Fibroblast of skin of abdomen (primary cell): ENCODE data around the gene PSMD8.
"Not testable (repeated sequence)": the region's sequence is repeated elsewhere in the genome, so short reads cannot be mapped to it uniquely, and the experiment has no call there.

Experiments used
- DNase-seq: peaks from one replicate; pipeline ENCODE4 v3.0.0-alpha.2; 2013

PSMD8 gene

DNA sequence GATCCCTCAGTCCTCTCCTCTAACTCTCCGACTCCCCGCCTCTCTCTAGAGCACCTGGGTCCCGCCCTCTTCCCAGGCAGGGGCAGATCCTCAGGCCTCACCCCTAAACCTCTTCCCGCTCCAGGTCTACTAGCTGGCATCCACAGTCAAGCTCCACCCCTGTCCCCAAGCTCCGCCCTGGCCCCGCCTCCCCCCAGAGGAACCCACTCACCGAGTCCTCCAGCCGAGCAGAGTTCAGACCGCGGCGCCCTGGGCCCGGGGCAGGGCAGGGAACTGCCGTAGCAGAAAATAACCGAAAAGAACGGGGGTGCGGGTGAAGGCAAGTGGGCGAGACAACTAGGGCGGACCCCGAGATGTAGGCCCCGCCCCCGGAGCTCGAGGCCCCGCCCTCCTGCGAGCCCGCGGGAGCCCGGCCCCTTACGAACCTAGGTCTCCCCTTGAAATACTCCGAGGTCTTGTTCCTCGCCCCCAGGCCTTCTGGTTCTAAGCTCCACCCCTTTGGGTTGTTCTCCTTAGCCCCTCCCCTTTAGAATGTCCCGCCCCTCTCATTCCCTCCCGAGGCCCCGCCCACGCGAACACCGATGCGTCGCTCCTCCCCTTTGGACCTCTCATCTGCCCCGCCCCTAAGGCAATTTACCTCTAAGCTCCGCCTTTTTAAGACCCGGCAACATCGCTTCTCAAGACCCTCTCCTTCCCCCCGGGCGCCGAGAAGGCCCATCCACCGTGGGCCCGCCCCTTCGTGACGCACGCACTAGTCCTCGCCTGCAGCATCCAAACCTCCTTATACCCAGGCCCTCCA lies 13.4 kb downstream of the PSMD8 start, which contains the start of gene GGN:
TSS of gene GGN (minus strand) at position 485 of the 799 bp plus-strand sequence. CDS start 773 bp downstream, outside the sequence.
- peak; percentile 94 for DNase-seq

DNA sequence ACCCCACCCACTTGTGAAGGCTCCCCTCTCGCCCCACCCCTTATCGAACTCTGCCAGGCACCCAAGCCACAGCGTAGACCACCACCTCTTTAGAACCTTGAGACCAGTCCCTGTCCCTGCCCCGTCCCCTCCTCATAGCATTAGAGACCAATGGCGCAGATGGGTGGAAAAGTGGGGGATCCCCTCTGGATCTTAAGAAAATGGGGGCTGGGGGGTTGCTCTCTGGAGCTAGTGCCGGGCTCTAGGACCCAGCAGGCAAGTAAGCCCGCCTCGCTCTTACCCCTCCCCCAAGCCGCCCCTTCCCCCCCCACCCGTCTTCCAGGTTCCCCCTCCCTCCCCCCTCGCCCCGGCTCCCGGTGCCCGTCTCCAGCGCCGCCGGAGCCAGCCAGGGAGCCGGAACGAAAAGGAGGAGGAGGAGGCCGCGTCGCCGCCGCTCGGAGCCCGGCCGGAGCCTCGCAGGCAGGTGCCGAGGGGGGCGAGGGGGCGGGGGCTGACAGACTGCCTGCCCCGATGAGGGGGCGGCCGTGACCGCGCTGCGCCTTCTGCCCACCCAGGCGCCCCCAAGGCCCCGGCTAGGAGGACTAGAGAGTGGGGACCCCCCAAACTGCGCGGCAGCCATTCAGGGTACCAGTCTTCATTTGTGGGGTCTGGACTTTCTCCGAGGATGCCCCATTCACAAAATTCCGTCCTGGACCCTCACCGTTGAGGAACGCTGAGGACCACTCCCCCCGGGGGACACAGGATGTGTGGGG lies 14.2 kb downstream of the PSMD8 start, which contains the start of gene SPRED3:
TSS of gene SPRED3 (plus strand) at position 349 of the 752 bp plus-strand sequence. CDS start 1,606 bp downstream, outside the sequence.
- DNase-seq, result peak; percentile 67

DNA sequence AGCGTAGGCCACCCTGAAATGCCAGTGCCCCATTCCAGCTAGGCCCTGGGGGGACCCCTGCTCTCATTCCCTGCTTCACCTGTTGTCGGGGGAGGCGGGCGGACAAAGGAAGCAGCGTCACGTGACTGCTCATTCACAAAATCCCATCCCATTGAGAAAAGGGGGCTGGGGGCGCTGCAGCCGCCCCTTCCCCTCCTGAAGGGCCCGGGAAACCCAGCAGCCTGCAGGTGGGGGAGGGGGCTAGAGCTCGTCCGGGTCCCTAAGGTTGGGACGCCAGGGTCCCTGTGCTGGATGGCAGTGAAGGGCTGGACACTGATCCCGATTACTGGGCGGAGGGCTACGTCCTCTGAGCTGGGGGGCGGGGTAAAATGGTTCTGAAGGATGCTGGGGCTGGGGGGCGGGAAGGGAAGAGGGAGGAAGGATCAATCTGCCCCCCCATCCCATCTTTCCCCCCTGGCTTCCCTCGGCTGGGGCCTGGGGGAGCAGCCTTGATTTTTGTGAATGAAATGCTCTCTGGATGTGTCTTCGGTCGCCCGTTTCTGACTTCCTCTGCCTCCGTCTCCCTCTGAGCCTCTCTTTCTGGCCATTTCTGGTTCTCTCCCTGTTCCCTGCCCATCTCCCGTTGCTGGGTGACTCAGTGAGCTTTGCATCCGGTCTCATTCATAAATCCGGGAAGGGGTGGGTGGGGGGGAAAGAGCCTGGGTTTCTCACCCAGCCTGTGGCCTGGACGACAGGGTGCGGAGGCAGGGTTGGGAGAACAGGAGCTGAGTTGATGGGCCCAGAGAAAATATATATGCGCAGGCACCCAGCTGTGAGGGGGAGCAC lies 14.9 kb downstream of the PSMD8 start:
- peak; percentile 81 for DNase-seq

DNA sequence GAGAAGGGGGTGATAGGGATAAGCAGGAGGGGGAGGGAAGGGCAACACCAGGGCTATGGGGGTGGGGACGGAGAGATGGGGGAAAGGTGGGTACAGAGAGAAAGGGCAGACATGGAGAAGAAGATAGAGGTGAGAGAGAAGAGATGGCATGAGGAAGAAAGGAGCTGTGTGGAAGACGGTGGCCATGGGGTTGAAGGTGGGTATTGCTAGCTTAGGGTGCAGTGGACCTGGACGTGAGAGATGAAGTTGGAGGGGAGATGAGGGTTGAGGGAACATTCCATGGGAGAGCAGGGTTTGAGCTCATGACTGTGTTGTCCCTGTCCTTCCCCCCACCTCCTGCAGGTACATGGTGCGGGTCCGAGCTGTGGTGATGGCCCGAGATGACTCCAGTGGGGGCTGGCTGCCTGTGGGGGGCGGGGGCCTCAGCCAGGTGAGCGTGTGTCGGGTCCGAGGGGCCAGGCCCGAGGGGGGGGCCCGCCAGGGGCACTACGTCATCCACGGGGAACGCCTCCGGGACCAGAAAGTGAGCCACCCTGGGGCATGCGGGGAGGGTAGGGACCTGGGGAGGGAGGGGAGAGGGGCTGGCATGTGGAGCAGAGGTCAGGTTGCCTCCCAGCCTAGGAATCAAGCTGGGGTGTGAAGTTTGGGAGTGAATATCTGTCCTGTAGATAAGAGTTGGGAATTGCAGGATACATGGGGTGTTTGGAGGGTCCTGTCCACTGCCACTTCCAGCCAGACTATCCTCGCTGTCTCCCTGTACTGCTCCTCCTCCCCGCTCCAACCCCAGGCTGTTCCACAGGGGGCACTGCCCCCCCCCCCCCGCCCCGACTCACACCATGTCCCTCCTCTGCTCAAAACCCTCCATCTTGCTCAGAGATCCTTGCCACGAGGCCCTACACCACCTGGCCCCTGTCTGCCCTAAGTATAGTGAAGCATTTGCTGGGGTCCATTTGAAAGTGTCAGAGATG lies 15.9 kb downstream of the PSMD8 start:
- no peak for DNase-seq

DNA sequence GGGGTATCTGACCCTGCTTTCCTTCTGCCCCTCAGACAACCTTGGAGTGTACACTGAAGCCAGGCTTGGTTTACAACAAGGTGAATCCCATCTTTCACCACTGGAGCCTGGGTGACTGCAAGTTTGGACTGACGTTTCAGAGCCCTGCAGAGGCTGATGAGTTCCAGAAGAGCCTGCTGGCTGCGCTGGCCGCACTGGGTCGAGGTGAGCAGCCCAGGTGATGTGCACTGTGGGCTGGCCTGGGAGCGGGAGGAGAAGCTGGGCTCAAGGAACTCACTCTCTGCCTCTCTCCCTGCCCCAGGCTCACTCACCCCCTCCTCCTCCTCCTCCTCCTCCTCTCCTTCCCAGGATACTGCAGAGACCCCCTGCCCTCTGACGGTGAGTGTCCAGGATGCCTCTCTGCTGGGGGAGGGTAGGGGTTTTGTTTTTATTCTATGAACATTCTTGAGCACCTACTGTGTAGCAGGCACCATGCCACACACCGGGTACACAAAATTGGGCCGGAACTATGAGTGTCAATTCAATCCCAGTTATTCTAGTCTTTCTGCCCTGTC lies 17.6 kb downstream of the PSMD8 start:
- DNase-seq, result no peak

DNA sequence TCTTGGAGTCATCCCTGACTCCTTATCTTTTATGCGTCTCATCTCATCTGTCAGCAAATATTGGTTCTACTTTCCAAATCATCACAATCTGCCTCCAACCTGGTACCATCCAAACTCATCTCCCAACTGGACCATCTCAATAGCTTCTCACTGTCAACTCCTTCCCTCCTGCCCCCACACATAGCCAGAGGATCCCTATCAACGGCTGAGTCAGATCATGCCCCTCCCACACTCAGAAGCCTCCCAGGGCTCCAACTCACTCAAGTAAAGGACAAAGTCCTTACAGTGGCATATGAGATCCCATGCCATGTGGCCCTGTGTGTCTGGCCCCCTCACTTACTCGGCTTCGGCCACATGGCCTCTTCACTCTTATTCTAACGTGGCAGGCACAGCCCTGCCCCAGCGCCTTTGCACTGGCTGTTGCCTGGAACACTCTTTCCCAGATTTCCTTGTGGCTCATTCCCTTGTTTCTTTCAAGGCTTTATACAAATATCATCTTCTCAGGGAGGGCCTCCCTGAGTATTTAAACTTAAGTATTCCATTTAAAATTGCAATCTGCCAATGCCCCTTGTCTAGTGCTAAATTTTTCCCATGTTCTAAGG lies 18.4 kb downstream of the PSMD8 start:
- peak; percentile 35 for DNase-seq

DNA sequence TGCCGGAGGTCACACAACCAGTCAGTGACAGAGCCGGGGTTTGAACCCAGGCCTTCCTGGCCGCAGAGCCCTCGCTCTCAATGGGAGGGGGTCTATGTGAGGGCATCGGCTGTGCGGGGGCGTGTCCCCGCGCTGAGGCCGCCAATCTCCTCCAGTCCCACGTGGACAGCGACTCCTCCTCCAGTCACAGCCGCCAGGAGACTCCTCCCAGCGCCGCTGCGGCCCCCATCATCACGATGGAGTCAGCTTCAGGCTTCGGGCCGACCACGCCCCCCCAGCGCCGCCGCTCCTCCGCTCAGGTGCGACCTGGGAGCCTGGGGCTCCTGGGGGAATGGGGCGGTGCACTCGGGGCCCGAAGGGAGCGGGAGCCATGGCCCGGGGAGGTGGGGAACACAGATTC lies 20.1 kb downstream of the PSMD8 start:
- DNase-seq, result peak; percentile 59

DNA sequence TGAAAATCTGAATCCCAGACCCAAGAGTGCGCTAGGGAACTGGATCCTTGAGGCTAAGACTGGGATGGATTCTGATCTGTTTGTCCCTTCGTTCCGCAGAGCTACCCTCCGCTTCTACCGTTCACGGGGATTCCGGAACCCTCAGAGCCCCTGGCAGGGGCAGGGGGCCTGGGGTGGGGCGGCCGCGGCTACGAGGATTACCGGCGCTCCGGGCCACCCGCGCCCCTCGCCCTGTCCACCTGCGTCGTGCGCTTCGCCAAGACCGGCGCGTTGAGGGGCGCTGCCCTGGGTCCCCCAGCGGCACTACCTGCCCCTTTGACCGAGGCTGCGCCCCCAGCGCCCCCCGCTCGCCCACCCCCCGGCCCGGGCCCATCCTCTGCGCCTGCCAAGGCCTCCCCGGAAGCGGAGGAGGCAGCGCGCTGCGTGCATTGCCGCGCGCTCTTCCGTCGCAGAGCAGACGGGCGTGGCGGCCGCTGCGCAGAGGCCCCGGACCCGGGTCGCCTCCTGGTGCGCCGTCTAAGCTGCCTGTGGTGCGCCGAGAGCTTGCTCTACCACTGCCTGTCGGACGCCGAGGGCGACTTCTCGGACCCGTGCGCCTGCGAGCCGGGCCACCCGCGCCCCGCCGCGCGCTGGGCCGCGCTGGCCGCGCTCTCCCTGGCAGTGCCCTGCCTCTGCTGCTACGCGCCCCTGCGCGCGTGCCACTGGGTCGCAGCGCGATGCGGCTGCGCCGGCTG lies 21.2 kb downstream of the PSMD8 start:
- DNase-seq, result no peak

DNA sequence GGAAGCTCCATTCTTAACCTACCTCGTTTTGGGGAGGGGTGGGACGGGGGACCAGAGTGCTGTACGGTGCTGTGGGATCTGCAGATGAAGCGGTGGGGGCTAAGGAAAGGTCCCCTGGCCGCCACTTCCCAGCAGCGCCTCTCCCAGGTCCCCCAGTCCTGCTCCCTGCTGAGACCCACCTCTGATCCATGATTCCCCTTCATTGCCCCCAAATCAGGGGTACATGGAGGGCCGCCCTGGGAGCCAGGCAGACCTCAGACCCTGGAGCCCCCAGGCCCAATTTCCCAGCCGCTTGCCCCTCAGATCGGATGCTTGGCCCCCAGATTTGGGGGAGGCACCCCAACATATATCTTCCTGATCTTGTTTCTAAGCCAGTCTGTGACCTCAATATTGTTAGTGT lies 24.7 kb downstream of the PSMD8 start:
- DNase-seq, result no peak

DNA sequence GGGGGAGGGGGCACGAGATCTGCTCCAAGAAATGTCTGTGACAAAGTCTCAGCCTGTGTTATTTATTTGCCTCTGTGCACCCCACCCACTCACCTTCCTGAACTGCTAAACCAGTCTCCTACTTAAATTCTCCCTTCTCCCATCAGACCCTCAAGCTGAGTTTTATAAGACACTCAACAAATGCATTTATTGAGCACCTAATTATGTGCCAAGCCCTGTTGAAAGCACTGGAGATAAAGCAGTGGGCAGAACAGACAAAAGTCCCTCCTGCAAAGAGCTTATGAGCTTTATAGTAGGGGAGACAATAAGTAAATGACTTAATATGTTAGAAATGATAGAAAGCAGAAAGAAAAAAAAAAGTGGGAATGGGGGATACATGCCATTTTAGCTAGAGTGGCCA lies 25.2 kb downstream of the PSMD8 start:
- DNase-seq, result no peak

DNA sequence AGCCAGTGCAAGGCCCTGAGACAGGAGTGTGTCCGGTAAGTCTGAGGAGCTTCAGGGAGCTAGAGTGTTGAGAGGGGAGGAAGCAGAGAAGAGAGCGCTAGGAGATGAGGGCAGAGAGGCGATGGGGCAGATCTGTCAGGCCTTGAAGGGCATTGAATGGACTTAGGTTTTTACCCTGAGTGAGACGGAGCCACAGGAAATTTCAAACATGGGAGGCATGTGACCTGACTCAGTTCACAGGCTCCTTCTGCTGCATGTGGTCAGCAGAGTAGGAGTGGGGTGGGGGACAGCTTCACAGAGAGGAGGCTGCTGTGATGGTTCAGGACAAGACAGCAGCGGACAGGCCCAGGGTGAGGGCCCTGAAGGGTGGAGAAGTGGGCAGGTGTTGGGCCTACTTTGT lies 26.0 kb downstream of the PSMD8 start:
- no peak for DNase-seq

DNA sequence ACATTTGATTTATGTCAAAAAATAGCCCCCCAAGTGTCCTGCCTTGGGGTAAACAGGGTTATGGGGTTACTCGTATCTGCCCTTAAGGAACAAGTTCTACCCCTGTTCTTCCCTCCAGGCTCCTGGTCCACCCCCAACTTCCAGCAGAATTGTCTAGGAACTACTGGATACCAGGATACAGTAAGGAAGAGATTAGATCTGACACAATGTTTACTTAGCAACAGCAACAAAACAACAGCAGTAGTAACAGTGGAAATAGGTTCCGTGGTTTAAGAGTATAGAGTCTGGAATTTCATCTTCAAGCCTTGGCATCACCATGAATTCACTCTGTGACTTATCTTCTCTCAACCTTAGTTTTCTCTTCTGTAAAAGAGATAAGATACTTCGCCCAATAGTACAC lies 26.8 kb downstream of the PSMD8 start:
- DNase-seq, result peak; percentile 15

DNA sequence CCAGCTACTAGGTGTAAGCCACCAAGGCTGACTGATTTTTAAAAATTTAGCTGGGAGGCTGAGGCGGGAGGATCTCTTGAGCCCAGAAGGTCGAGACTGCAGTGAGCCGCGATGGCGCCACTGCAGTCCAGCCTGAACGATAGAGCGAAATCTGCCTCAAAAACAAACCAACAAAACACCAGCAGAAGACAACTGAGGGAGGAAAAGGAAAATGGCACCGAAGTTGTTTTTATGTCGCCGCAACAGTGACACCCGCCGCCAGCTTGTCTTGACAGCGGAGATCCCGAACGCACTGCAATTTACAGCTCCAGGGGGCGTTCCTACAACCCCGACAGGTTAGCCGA lies 28.2 kb downstream of the PSMD8 start:
- no peak for DNase-seq

DNA sequence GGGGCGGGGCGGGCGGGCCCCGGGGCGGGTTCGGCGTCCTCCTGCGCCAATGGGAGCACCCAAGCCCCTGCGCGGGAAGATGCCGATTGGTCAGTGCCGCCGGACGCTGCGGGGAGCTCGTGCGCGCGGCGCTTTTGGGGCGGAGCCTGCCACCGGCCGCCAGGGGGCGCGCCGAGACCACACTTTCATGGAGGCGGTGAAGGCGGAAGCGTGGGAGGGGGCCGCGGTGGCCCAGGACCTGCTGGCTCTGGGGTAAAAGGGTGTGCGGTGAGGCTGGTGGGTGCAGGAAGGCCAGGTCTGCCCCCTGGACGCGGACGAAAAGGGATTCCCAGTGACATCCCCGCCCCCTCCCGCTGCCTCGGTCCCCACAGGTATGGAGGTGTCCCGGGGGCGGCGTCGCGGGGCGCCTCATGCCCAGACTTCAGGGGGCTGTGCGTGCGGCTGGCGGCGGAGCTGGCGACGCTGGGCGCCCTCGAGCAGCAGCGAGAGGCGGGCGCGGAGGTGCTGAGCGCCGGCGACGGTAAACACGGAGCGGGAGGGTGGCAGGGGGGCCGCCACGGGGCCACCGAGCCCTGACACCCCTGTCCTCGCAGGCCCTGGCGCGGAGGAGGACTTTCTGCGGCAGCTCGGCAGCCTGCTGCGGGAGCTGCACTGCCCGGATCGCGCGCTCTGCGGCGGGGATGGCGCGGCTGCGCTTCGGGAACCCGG lies 28.8 kb downstream of the PSMD8 start, which contains the start of gene FAM98C:
TSS of gene FAM98C (plus strand) at position 127 of the 708 bp plus-strand sequence. CDS start at position 188, 61 bp downstream.
- peak; percentile 96 for DNase-seq

DNA sequence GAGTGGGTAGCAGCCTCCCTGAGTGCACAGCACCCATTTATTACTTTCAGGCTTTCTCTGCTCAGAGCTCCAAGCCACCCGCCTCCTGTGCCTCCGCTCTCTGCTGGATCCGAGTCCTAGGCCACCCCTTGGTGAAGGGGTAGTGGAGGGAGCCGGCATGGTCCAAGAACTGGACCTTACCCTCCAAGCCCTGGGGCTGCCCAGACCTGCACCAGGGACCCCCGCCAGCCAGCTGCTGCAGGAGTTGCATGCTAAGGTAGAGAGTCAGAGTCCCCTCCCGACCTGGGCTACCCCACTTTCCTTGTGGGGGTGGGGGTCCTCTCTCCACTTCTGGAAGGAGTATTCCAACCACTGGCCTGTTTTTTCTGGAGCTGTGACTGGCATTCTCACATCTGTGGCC lies 30.5 kb downstream of the PSMD8 start:
- no peak for DNase-seq

DNA sequence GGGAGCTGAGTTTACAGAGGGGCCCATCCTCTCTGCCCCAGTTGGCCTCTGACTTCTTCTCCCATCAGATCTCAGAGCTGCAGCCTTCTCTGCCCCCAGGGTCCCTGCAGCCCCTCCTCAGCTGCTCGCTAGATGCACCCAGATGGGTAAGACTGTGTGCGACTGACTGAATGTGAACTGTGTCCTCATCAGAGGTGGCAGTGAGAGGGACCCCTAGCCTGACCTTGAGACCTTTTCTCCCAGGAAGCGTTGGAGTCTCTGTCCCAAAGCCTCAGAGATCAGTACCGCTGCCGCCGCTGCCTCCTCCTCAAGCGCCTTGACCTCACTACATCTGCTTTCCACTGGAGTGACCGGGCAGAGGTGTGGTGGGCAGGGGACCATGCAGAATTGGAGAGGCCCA lies 30.9 kb downstream of the PSMD8 start:
- no peak for DNase-seq

DNA sequence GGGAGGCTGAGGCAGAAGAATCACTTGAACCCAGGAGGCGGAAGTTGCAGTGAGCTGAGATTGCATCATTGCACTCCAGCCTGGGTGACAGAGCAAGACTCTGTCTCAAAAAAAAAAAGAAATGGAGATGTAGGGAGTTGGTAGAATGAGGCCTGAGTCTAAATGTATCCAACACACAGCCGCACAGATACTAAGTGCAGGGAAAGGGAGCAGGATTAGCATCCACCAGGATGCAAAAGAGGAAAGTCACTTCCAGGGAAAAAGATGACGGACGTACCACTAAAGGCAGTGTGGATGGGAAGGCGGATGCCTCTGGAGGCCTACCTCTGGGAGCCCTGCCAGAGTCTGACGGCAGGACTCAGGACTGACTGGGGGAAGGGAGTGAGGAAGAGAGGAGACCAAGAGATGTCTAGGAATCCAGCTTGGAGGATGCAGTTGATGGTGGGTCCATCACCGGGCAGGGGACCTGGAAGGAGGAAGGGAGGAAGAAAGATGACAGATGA lies 35.3 kb downstream of the PSMD8 start:
- DNase-seq, result peak; percentile 63

DNA sequence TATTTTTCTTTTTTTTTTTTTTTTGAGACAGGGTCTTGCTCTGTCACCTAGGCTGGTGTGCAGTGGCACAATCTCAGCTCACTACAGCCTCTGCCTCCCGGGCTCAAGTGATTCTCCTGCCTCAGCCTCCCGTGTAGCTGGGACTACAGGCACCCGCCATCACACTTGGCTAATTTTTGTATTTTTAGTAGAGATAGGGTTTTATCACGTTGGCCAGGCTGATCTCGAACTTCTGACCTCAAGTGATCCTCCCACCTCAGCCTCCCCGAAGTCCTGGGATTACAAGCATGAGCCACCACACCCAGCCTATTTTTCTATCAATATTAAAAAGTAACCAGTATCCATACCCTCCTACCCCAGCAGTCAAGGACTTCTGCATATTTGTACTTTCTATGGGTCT lies 36.0 kb downstream of the PSMD8 start:
- DNase-seq, result not testable (repeated sequence)

DNA sequence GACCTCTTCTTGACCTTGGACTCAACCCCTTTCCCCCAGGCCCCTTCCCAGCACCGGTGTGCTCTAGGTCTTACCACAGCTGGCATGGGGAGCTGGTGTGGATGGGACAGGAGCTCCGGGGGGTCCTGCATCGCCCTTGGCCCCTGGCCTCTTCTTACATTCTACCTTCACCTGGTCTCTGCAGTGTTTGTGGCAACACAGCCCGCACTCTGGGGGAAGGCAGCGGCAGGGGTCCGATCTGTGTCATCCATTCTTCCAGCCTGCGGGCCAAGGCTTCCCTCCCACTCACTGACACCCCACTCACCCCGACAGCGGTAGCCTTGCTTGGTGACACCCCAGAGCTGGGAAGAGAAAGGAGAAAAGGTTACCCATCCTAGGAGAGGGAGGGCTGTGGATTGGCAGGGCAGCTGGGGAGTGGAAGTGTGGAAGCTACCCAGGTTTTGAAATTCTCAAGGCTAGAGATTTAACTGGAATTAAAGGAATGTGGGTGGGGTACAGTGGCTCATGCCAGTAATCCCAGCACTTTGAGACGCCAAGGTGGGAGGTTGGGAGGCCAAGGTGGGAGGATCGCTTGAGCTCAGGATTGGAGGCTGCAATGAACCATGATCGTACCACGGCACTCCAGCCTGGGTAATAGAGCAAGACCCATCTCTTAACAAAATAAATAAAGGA lies 36.8 kb downstream of the PSMD8 start:
- DNase-seq, result no peak
